GM19023 (cell line): ENCODE data around the gene TAS1R3.

Experiments used
- ATAC-seq: cut with Tn5 transposase; IDR thresholded peaks from one replicate; pipeline ENCODE4 v1.9.1; 2021; ENCODE audit warnings: mild to moderate bottlenecking, moderate library complexity; ENCODE audit not compliant: unreplicated experiment

The TAS1R3 gene

DNA sequence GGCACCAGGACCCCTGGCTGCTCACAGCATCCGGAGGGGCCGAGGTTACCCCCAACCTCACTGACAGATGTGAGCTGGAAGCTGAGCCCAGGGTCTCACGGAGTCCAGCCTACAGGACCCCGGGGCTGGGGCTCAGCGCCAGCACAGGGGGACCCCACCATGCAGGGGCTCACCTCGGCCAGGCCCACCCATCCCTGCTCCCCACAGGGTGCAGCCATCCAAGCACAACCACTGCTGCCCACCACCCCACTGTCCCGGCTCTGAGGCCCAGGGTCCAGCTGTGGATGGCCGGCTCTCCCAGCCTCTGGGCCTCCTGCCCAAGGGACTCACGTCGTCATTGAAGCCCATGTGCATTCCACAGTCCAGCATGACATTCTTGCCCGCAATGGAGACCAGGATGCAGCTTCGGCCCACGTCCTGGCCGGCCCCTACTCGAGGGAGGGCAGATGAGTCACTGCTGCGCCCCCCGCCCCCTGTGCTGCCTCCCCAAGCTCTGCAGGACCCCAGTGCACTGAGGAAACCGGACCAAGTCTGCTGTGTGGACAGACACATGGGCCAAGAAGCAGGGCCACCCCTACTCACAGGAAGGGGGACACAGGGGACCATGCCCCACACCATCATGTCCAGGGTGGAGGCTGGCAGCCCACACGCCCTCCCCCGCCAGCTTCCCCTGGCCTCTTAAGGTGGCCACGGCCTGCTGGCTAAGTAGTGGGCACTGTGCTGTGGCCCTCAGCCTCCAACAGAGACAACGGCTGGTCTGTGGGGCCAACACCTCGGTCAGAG lies 10.2 kb upstream of the TAS1R3 start:
- ATAC-seq: no peak

DNA sequence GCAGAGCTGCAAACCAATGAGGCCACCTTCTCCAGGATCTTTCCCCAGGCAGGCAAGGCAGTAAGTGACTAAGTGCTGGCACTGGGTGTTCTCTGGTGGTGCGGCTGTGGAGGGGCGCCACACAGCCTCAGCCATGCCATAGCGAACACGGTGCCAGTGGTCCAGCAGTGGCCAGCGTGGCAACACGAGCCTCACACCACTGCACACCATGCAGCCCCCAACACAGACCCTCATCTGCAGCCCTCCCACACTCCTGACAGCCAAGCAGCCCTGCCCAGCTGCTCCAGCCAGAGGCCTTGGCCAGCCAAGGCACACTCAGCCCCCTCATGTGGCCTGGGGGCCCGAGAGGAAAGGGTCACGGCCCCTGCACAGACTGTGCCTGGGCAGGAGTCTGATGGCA lies 9.6 kb upstream of the TAS1R3 start:
- ATAC-seq: no peak

DNA sequence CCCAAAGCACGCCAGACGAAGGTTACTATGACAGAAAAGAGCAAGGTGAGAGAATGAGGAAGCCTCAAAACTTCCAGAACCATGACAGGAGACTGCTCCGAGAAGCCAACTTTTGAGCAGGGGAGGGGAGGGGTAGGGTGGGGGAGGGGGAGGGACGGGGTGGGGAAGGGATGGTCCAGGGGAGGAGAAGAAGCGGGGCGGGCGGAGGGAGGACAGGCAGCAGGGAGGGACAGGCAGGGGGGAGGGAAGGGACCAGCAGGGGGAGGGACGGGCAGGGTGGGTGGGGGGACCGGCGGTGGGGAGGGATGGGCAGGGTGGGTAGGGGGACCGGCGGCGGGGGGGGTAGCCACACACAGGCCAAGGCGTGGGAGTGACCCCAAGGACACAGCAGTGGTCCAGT lies 8.7 kb upstream of the TAS1R3 start:
- ATAC-seq: no peak

DNA sequence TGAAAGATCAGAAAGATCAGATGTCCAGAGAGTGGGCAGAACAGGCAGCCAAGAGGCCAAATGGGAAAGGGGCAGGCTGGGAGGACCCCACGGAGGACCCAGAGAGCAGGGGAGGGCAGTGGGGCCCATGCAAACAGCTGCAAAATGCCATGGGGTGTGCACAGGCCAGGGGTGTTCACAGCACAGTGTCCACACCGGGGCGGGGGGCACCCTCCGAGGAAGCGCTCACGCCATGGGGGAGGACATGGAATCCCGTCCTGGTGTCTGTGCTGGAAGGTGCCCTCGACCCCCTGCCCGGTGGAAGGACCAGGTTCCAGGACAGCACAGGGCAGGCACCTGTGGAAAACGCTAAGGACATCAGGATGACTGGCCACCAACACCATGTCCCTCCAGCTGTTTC lies 8.1 kb upstream of the TAS1R3 start:
- no peak for ATAC-seq

DNA sequence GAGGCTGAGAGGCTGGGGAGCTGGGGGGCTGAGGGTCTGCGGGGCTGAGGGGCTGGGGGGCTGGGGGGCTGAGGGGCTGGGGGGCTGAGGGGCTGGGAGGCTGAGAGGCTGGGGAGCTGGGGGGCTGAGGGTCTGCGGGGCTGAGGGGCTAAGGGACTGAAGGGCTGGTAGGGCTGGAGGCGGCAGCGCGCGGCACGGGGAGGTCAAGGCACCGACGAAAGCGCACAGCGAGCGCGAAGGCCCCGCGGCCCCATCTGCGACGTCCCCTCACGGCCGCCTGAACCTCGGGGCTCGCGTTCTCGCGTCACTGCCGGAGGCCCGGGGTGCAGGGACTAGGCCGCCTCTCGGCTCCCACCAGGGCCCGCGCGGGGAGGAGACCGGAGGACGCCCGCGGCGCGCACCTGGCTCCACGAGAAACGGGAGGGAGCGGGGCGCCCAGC lies 7.0 kb upstream of the TAS1R3 start:
- ATAC-seq: peak; percentile 29

DNA sequence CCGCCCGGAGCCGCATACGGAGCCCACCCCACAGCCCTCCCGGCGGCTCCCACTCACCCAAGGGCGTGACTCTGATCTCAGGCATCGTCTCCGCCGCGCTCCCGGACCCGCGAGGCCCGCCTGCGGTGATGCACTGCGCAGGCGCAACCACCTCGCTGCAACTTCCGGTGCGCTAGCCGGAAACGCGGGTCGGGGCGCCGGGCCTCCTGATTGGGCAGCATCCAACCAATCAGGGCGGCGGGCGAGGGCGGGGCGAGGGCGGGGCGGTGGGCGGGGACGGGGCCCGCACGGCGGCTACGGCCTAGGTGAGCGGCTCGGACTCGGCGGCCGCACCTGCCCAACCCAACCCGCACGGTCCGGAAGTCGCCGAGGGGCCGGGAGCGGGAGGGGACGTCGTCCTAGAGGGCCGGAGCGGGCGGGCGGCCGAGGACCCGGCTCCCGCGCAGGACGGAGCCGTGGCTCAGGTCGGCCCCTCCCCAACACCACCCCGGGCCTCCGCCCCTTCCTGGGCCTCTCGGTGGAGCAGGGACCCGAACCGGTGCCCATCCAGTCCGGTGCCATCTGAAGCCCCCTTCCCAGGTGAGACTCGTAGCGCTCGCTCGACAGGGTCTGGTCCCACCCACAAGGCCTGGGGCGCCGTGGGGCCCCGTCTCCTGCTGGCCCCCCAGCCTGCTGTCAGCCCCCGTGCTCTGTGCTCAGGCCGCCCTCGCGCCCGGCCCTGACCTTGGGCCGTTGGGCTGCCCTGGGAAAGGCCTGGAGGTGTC lies 6.4 kb upstream of the TAS1R3 start, which contains the start of the genes CPTP and INTS11:
Gene CPTP (plus strand): TSS at position 279 of the 764 bp plus-strand sequence. CDS start 2,109 bp downstream, outside the sequence.
Gene INTS11 (minus strand): TSS at position 137 of the 764 bp plus-strand sequence. CDS start 52 bp downstream, at position 85.
- peak; percentile 71 for ATAC-seq

DNA sequence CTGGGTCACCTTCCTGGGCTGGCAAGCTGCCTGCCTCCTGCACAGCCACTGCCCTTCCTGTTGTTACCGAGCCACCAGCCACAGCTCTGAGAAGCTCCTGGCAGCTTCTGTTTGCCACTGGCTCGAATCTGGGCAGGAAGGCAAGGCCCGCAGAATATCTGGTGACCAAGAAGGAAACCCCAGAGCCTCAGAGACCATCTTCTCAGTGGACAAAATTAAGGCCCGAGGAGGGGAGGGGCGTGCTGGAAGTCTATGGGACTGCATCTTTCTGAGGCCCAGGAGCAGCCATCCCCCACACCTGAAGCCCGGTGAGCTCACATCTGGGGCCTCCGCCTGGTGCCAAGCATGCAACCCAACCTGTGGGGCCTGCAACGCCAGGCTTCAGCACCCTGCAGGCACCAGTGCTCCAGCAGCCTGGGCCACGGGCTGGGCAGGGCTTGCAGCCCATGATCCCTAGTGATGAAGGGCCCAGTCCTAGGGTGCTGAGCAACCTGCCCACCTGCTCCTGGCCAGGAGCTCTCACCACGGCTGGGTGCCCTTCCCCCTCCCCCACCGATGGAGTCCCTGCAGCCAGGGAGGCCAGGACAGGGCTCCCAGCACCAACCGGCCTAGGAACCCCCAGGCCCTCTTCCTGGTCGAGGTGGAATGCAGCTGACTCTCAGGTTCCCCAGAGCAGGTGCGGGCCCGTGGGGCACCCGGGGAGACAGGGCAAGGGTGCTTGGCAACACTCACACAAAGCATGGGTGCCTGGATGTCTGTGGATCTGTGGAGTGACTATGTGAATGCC lies 5.6 kb upstream of the TAS1R3 start:
- ATAC-seq: no peak

DNA sequence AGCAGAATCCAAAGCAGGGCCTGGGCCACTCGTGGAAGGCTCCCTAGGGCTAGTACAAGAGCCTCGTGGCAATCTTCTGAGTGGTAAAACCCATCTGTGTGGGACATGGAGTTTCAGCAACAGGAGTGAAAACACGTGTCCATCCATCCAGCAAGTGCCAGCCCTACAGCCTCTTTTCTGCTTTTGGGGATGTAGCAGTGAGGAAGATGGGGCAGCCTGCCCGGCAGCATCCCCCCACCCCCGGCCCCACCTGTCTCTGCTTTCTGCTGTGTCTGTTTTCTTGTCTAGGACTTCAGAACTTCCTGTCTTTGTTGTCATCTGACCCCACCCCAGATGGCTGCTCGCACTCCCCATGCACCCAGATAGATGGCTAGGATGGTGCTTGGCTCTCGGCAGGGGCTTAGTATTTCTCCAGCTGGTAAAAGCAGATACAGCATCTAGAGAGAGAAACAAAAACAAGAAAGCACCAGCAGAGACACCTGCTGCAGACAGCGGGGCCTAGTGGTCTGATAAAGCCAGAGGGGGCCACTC lies 4.9 kb upstream of the TAS1R3 start:
- no peak for ATAC-seq

DNA sequence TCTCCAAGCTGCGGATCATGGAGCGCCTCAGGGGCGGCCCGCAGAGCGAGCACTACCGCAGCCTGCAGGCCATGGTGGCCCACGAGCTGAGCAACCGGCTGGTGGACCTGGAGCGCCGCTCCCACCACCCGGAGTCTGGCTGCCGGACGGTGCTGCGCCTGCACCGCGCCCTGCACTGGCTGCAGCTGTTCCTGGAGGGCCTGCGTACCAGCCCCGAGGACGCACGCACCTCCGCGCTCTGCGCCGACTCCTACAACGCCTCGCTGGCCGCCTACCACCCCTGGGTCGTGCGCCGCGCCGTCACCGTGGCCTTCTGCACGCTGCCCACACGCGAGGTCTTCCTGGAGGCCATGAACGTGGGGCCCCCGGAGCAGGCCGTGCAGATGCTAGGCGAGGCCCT lies 3.8 kb upstream of the TAS1R3 start:
- no peak for ATAC-seq

DNA sequence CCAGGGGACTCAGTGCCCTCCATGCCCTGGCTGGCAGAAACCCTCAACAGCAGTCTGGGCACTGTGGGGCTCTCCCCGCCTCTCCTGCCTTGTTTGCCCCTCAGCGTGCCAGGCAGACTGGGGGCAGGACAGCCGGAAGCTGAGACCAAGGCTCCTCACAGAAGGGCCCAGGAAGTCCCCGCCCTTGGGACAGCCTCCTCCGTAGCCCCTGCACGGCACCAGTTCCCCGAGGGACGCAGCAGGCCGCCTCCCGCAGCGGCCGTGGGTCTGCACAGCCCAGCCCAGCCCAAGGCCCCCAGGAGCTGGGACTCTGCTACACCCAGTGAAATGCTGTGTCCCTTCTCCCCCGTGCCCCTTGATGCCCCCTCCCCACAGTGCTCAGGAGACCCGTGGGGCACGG lies 2.8 kb upstream of the TAS1R3 start:
- no peak for ATAC-seq

DNA sequence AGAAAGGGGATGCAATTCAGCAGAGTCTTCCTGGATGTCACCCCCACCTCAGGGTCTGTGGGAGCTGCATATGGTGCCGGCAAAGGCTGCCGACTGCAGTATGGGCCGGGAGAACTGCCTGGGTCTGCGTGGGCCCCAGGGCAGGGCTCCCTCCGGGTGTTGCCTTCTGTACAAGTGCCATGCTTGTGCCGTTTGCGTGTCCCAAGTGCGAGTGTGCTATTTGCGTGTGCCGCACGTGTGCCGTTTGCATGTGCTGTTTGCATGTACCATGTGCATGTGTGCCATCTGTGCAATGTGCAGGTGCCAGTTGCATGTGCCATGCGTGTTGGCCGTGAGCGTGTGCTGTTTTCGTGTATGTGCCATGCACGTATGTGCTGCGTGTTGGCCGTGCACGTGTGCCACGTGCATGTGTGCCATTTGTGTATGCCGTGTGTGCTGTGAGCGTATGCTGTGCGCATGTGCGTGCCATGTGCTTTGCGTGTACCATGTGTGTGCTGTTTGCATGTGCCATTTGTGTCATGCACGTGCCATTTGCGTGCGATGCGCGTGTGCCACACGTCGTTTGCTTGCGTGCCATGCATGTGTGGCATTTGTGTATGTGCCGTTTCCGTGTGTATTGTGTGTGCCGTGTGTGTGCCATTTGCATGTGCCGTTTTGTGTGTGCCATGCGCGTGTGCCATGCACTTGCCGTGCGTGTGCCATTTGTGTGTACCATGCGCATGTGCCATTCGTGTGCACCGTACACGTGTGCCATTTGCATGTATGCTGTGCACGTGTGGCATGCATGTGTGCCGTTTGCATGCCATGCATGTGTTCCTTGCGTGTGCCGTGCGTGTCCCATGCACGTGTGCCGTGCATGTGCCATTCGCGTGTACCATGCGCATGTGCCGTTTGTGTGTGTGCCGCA lies 1.5 kb upstream of the TAS1R3 start:
- no peak for ATAC-seq

DNA sequence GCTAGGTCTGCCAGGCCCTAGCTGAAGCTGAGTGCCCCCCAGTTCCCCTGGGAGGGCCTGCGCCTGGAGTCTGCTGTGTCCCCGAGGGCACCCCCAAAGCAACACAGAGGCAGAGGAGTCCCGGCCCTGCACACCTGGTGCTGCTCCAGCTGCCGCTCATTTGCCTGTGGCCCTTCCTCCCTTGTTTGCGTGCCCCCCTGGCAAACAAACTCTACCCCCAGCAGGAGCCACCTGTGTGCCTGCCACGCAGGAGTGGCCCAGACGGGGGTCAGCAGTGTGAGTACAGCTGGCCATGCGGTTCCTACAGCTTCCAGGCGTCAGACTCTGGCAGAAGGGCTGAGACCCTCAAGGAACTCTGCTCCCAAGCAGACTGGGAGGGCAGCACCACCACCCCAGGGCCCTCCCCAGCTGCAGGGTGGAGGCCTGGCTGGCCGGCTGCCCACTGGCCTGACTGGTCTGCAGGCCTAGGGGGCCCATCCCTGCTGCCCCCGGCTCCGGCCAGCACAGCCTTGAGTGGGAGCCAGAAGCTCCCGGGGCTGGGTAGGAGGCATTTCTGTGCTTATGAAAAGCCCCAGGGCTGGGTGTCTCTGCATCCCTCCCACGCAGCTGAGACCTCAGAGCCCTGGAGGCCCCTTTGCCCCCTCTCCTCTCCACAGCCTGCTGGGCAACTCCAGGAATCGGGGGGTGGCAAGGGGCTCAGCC lies 563 bp upstream of the TAS1R3 start:
- no peak for ATAC-seq

DNA sequence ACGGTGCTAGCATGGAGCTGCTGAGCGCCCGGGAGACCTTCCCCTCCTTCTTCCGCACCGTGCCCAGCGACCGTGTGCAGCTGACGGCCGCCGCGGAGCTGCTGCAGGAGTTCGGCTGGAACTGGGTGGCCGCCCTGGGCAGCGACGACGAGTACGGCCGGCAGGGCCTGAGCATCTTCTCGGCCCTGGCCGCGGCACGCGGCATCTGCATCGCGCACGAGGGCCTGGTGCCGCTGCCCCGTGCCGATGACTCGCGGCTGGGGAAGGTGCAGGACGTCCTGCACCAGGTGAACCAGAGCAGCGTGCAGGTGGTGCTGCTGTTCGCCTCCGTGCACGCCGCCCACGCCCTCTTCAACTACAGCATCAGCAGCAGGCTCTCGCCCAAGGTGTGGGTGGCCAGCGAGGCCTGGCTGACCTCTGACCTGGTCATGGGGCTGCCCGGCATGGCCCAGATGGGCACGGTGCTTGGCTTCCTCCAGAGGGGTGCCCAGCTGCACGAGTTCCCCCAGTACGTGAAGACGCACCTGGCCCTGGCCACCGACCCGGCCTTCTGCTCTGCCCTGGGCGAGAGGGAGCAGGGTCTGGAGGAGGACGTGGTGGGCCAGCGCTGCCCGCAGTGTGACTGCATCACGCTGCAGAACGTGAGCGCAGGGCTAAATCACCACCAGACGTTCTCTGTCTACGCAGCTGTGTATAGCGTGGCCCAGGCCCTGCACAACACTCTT lies 1.1 kb downstream of the TAS1R3 start:
- ATAC-seq: no peak

DNA sequence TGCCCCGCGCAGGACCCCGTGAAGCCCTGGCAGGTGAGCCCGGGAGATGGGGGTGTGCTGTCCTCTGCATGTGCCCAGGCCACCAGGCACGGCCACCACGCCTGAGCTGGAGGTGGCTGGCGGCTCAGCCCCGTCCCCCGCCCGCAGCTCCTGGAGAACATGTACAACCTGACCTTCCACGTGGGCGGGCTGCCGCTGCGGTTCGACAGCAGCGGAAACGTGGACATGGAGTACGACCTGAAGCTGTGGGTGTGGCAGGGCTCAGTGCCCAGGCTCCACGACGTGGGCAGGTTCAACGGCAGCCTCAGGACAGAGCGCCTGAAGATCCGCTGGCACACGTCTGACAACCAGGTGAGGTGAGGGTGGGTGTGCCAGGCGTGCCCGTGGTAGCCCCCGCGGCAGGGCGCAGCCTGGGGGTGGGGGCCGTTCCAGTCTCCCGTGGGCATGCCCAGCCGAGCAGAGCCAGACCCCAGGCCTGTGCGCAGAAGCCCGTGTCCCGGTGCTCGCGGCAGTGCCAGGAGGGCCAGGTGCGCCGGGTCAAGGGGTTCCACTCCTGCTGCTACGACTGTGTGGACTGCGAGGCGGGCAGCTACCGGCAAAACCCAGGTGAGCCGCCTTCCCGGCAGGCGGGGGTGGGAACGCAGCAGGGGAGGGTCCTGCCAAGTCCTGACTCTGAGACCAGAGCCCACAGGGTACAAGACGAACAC lies 1.8 kb downstream of the TAS1R3 start:
- no peak for ATAC-seq

DNA sequence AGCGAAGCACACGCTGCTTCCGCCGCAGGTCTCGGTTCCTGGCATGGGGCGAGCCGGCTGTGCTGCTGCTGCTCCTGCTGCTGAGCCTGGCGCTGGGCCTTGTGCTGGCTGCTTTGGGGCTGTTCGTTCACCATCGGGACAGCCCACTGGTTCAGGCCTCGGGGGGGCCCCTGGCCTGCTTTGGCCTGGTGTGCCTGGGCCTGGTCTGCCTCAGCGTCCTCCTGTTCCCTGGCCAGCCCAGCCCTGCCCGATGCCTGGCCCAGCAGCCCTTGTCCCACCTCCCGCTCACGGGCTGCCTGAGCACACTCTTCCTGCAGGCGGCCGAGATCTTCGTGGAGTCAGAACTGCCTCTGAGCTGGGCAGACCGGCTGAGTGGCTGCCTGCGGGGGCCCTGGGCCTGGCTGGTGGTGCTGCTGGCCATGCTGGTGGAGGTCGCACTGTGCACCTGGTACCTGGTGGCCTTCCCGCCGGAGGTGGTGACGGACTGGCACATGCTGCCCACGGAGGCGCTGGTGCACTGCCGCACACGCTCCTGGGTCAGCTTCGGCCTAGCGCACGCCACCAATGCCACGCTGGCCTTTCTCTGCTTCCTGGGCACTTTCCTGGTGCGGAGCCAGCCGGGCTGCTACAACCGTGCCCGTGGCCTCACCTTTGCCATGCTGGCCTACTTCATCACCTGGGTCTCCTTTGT lies 2.6 kb downstream of the TAS1R3 start:
- ATAC-seq: no peak

DNA sequence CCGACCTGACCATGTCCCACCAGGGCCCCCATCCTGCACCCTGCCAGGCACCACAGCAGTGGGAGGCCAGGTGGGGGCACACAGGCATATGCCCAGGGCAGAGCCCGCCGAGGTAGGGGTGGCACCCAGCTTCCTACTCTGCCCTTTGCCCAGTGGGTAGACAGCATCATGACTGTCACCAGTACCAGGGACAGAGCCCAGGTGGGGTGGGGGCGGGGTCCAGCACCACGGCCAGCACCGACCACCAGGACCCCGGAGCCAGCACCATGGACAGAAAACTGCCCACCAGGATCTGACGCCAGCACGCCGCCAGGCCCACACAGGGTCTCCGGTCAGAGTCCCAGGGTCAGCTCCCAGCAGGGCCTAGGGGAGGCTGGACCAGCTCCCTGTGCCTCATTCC lies 3.8 kb downstream of the TAS1R3 start:
- ATAC-seq: no peak

DNA sequence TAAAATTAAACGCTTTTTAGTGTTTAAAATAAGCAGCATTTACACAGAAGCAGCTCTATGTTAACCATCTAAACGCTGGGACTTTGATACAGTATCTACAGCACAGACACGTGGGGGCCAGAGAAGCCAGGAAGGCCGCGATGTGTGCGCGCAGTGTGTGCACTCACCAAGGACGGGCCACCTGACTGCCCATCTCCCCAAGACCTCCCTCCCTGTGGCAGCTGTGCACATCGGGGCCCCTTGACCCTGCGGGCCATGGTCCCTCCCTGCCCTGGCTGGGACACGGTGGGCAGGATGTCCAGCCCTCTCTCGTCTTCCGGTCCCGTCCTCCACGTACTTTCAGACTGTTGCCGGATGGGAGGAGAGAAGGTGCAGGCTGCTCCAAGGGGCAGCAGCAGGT lies 4.2 kb downstream of the TAS1R3 start:
- ATAC-seq: no peak
